ENCODE measurements around the gene MMP24OS.

MMP24OS gene

DNA sequence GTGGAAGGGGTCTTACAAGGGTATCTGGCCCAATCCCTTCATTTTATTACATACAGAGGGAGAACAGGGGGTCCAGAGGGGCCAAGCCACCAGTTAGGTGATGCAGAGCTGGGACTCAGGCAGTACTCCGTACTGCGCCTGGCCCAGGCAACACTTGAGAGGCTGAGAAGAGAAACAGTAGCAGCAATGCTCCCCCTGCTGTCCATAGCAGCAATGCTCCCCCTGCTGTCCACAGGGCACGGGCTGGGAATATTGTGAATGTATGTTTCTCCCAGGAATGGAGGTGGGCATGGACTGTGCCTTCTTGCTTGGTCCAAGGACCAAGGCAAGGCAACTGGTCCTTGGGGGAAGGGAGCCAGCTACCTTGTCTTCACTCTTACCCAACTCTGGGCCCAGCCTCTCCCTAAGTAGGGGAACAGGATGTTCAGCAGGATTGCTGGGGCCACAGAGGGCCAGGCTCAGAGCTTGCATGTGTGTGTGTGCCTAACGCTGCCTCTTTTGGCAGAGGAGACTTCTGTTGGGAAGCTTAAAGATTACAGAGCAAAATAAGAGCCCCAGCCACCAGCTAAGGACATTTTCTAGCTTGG is 29.1 kb upstream of the MMP24OS start:
- DNase-seq, result peak in 34 of 58 donors; percentile 4 to 63 (median 19)

DNA sequence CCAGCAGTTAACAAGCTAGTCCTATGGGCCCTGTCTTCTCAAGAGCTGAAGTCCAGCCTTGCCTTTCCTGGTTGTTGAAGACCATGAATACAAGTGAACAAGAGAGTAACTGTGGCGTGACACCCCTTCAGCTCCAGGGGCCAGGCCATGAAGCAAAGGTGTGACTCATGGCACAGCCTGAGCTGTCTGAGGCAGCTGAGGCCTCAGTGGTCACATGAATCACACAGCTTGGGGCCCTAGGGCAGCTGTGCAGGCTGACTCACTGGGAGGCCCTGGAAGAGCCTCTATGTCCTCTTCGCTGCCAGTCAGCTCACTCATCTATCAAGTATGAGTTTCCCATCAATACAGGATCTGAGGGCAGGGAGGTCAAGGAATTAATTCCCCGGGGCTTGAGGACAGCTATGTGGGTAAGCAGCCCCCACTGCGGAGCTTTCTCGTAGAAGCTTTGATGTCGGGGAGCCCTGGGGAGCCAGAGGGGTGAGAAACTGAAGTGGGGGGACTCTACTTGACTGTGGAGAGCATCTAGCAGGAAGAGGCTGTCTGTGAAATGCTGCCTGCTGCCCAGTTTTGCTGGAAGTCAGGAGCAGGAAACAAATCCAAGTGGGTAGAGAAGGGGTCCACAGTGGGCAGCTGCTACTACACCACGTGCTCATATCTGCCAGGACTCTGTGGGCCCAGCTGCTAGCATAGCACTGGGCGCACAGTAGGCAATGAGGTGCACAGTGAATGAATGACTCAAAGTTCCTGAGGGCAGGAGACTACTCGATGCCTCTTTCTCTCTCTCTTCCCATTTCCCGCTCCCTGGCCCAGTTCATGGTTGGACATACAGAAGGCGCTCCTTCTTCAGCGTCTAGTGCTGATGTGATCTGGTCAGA is 28.0 kb upstream of the MMP24OS start:
- peak in 10 of 58 donors; percentile 4 to 64 (median 14) for DNase-seq

DNA sequence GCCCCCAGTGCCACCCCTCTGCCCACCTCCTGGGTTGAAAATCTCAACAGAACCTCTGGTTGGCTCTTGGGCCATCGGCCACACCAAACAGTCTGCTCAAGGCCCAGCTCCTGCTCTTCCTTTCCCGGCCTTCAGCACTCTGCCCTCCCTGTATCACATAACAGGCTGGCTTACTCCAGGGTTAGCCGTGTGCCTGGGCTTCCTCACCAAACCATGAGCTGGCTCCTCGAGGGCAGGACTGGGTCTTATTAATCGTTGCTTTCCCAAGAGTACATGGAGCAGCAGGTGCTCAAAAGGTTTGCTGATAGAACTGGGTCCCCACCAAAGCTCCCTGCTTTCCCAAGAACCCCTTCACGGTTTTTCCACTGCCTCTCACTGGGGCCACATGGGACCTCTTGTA is 27.0 kb upstream of the MMP24OS start:
- DNase-seq, result no peak

DNA sequence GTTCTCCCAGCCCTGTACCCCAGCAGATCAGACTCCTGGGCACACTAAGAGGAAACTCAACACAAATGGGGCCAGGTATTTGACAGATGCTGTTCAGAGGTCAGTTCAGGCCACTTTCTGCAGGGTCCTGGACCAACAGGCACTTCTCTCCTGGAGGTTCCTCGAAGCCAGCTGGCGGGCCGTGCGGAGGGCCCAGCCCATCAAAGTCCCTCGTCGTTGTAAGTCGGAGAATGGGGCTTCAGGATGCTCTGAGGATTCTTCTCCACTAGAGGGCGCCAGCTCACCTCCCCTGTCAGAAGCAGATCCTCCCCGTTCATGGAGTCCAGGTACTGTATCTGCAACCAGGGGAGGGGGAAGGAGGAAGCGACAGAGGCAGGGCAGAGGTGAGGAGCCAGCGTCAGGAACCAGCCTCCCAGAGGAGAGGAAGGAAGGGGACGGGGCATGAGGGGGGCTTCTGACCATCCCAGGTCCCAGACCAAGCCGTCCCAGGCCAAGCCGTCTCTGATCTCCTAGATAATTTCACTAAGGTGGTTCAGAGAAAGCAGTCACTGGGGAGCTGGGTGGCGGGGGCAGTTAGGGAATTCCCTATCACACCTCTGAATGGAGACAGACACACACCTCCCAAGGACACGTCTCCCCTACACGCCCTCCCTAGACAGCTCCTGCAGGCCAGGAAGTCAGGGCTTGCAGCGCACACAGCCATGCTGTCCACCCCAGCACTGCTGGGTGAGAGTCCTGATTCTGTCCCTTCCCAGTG is 26.0 kb upstream of the MMP24OS start:
- peak in 55 of 58 donors; percentile 9 to 78 (median 40) for DNase-seq

DNA sequence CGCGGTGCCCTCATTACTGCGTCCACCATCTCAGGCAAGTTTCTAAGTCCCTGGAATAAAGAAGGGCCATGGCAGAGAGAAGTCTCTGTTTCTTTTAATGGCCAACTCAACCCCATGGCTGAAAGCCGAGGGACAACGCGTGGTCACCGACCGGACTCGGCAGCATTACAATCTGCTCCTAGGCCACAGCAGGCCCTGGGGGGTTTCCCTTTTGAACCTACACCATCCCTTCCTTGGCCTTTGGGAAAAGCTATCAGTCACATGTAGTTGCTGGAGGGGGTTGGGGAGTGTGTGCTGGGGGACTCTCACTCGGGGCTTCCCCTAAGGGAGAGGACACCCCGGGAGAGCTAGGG is 25.4 kb upstream of the MMP24OS start:
- no peak for DNase-seq

DNA sequence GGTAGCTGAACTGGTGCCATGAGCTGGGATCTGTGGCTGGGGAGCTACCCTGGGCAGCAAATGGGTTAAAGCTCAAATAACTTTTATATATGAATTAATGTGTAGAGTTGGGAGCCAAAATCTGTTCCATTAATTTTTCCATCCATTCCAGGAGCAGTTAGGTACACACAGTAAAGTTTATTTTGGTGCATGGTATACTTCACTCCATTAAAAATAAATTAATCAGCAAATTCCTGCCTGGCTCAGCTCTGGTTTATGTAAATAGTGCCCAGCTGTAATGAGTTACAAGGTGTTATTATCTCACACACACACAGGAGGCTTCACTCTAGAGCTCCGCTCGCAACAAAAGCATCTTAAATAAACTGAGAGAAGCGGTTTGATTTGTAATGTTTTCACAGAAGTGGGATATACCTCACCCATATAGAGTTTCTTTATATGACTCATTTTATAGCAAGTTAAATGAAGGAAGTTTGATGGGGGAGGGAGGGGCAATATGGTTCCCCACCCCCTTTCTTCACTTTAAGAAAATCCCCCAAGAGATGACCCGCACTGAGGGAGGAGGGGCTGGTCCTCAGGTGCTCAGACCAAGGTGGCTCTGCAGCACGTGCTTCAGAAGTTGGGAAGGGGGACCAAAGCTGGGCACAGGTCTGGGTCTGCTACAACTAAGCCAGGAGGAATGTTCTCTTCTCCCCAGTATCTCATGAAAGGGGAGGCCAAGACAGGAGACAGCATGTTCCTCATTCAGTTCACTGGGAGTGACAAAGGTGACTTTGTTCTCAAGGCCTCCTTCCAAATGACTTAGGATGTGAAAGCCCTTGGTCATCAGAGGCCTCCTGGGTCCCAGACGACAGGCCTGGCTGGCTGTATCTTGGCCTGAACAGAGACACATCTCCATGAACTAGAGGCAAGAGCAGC is 24.8 kb upstream of the MMP24OS start:
- no peak for DNase-seq

DNA sequence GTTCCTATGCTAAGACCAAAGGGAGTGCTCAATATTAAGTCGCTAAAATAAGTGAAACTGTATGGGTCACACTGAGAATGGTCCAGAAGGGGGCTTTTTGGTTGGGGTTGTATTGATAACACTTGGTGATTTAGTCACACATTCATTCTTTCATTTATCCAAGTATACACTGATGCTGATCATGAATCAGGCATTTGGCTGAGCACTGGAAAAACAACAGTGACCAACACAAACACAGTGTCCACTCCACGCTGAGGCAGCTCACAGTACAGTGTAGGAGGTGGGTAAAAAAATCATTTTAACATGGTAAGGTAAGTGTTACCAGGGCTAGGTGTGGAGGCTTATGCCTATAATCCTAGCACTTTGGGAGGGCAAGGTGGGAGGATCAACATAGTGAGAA is 23.5 kb upstream of the MMP24OS start:
- no peak for DNase-seq

DNA sequence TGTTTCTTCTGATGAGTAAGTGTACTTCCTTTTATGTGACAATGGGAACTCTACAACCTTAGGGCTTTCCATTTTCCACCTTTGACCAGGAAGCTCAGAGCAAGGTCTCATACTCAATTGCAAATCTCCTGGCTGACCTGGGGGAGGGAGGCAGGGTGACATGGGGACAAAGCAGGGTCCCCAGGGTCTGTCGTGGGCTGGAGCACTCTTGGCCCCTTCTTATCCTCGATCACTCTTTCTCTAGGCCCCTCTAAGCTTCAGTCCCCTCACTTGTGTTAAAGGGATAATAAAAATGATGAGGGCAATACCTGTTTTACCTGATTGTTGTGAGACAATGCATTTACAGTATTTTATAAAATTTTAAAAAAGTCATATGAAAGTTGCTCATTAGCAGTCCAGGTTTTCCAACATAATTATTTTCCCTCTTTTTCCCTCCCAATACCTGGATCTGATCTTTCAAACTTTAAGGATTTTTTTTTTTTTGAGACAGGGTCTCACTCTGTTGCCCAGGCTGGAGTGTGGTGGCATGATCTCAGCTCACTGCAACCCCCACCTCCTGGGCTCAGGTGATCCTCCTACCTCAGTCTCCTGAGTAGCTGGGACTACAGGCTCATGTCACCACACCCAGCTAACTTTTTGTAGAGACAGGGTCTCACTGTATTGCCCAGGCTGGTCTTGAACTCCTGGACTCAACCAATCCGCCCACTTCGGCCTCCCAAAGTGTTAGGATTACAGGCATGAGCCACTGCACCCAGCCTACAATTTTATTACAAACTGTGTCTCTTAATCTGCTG is 22.7 kb upstream of the MMP24OS start:
- DNase-seq, result no peak

DNA sequence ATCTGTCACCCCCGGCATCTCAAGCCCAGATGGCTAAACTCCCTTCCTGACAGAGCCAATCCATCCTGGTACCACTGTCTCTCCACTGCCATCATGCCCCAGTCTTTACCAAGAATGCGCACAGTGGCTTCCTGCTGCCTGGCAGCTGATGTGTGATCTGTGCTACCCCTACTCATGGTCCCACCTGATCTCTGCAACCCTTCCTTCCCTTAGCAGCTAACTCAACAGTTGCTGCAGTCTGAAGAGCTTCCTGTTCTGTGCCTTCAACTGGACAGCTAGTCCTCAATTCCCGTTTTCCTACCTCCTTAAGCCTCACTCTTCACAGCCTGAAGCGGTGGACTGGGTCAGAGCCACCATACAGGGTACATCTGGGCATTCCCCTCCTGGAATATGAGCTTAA is 21.9 kb upstream of the MMP24OS start:
- no peak for DNase-seq

DNA sequence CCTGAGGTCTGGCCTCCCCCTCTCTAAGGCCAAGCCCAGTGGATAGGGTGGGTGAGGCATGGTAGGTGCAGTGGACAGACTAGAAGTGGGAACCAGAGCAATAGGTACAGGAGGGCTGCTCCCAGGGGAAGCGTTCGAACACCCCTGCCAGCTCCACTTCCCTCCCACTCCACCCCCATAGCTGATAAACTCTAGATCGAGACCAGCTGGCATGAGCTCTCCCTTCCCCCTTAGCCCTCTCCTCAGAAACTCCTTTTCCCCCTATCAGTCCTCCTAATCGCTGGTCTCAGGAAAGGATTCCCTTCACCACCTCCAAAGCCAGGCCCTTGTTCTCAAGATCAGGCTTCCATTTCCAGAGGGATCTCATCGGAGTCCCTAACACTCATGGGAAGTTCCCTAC is 20.3 kb upstream of the MMP24OS start:
- no peak for DNase-seq

DNA sequence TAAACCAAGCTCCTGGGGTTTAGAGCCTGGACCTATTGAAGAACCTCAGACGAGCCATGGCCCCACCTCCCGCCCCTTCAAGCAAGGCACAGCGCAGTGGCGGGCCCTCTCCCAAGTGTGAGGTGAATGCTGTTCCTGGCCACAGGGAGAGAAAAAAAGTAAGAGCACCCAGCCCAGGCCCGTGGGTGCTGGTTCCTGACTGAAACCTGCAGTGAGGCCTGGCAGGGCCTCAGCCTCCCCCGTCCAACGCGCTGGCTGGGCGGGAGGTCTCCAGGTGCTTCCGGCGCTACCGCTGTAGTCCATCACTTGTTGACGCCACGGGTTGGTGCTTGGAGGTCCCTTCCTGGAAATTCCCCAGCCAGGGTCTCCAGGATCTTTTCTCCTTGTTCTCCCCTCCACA is 19.8 kb upstream of the MMP24OS start:
- DNase-seq, result no peak

DNA sequence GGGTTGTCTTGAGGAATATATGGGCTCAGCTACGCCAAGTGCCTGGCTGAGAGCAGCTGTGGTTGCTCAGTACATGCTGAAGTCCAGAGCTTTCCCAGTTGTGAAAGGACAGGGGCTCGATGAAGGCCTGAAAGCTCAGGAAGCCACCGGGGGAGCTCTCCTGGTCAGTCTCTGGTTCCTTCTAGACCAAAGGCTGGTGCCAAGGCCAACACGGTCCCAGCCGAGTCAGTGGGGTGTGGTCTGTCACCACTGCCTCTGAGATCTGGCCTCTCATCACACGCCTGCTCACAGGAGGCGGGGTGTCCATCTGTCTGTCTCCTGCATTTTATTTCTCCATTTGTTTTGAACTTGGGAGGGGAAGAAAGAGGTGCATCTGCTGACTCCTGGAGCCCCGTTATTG is 19.2 kb upstream of the MMP24OS start:
- no peak for DNase-seq

DNA sequence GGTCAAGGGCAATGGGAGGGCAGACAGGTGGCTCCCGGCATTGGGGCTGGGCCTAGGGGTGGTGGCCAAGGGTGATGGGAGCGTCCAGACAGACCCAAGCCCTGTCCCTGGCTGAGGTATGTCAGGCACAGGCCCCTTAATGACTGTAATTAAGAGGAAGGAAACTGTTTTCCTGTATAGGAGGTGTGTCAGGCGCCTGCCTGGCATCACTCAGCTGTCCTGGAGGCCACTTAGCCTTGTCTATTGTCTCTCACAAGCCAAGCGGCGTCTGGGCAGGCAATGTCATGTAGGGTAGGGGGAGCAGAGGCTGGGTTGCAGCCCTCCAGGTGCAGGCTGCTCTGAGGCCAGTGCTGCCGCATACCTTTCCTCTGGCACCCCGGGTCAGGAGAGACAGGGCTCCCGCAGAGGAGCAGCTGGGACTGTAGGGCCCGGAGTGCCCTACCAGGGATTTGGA is 18.2 kb upstream of the MMP24OS start:
- DNase-seq, result no peak

DNA sequence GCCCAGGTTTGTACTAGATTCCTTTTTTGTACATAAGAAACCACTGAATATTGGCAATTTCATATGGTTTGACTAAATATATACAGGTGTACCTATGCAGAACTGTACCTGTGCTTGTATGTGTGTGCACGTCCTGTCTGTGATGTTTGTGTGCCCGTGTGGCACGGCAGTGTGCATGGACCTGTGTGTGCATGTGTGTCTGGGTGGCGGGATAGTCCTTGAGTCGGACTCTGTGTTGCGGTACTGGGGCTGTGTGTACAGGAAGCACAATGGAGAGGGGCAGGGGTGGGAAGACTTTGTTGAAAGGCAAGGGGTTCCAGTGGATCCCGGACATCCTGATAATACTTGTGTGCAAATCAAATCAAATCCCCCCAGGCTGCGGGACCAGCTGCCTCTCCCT is 17.8 kb upstream of the MMP24OS start:
- no peak for DNase-seq

DNA sequence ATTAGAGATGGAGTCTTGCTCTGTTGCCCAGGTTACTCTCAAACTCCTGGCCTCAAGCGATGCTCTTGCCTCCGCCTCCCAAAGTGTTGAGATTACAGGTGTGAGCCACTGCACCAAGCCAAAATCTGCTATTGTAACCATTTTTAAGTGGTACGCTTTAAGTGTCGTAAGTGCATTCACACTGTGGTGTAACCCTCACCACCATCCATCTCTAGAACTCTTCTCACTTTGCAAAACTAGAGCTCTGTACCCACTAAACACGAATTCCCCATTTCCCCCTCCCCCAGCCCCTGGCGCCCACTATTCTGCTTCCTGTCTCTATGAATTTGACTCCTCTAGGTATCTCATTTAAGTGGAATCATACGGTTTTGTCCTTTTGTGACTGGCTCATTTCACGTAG is 17.1 kb upstream of the MMP24OS start:
- no peak for DNase-seq

DNA sequence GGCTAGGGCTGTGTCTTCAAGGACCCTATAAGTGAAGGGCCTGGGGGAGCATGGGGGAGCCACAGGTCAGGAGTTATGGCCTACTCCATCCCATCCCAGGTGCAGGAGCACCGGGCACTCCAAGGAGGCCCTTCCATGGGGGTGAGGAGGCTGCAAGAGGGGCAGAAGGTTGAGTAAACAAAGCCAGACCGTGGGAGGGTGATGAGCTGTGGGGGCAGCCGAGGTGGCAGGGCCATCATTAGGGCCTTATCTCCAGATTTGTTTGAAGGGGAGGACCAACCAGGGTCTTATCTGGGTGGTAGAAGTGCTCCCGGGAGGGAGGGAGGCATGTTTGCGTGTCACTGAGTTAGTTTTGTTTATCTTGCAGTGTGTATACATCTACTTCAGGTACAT is 16.4 kb upstream of the MMP24OS start:
- no peak for DNase-seq

DNA sequence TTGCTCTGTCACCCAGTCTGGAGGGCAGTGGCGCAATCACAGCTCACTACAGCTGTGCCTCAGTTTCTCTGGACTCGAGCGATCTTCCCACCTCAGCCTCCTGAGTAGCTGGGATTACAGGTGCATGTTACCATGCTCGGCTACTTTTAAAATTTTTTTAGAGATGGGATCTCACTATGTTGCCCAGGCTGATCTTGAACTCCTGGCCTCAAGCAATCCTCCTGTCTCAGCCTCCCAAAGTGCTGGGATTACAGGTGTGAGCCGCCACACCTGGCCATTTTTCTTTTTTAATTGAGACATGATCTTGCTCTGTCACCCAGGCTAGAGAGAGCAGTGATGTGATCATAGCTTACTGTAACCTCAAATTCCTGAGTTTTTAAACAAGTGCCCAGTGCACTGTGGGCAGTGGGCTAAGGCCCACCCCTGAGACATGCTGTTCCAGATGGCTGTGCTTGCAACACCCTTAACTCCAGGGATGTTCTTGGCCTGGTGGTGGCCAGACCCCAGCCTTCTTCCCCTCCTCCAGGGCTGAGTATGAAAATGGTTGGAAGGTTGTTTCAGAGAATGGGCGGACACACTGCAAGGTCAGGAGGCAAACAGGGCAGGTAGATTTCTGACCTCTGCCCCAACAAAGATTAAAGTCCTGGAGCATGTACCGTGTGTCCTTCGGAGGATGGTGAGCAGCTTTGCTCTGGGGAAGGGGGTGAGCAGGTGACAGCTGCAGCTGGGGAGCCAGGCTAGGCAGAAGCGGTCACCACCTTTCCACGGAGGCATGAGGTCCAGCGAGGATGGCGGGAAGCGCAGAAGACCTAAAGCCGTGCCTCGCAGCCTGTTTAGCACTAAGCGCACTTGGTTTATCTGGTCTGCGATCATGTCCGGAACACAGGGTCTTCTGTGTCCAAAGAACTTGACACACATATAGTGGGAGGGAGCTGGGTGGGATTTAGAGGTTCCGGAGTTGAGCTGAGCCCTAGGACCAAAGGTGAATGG is 15.7 kb upstream of the MMP24OS start:
- DNase-seq, result no peak

DNA sequence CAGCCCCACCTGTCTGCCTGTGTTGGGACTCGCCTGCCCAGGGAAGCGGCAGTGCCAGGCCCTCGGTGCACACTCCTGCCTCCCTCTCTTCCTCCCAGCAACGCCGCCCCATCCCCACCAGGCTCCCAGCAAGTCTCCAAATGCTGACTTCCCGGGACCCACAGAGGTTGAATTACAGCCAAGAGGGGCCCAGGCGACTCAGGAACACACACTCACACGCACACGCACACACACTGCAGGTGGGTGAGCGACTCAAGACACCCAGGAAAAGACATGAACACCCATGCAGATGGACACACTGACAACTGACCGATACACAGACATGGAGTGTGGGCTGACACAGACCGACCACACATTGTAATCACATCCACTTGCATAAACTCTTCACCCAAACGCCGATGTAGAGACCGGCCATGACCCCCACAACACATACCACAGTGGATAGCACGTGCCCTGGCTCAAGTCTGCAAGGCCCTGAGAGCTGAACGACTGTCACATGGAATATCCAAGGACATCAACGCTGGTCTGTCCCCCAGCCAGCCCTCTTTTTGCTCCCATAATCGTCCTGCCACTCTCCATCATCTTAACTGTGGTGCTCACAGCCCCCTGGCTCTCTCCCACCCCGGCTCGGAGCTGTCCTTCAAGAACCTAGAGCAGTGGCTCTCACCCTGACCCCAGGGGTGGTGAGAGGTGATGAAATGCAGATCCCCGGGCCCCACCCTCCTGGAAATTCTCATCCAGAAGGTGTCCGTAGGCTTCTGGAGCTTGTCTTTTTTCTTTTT is 14.8 kb upstream of the MMP24OS start:
- no peak for DNase-seq
